HL-60 (cell line): ENCODE measurements around the gene PLEKHG5.
A peak's percentile ranks its signal among the peaks of the same experiment; 100 is the strongest.

Experiments
- DNase-seq, 2 experiments: peaks; one replicate each; pipeline ENCODE4 v3.0.0-alpha.2; 2010 to 2020; ENCODE audit warnings: low read depth in 1 of 2, low spot score in 1 of 2
- H3K27ac ChIP-seq: fragments of 250-450 bp; sonication (Bioruptor Pico); replicated peaks from 2 replicates; pipeline ENCODE4 v1.5.1; 2020; ENCODE audit warnings: mild to moderate bottlenecking, moderate library complexity
- H3K27me3 ChIP-seq: fragments of 250-450 bp; sonication (Bioruptor Pico); 2 replicates; pipeline ENCODE4 v1.5.1; 2021; ENCODE audit warnings: mild to moderate bottlenecking, moderate library complexity; ENCODE audit not compliant: insufficient read depth, poor library complexity, severe bottlenecking
- H3K4me3 ChIP-seq: replicated peaks from 2 replicates; pipeline ENCODE4 v1.5.1; 2011; ENCODE audit warnings: mild to moderate bottlenecking, control low read depth, low read length; ENCODE audit not compliant: insufficient read depth
- GABPA ChIP-seq: IDR thresholded peaks from 2 replicates; pipeline ENCODE4 v1.6.1; 2012; ENCODE audit warnings: low read depth
- POLR2AphosphoS5 ChIP-seq: IDR thresholded peaks from 2 replicates; pipeline ENCODE4 v1.6.1; 2012; ENCODE audit warnings: low read depth
- SPI1 ChIP-seq: IDR thresholded peaks from 2 replicates; pipeline ENCODE4 v1.6.1; 2012; ENCODE audit warnings: low read depth, mild to moderate bottlenecking, borderline replicate concordance
- TF ChIP-seq, protein P1 (sequence below): IDR thresholded peaks from one replicate; pipeline ENCODE4 v1.5.1; 2011; ENCODE audit warnings: low read length, control low read depth, inconsistent platforms; ENCODE audit not compliant: insufficient read depth
- TF ChIP-seq, protein P2 (sequence below): IDR thresholded peaks from 2 replicates; pipeline ENCODE4 v1.6.1; 2012; ENCODE audit warnings: low read depth; ENCODE audit not compliant: insufficient replicate concordance

PLEKHG5 gene

DNA sequence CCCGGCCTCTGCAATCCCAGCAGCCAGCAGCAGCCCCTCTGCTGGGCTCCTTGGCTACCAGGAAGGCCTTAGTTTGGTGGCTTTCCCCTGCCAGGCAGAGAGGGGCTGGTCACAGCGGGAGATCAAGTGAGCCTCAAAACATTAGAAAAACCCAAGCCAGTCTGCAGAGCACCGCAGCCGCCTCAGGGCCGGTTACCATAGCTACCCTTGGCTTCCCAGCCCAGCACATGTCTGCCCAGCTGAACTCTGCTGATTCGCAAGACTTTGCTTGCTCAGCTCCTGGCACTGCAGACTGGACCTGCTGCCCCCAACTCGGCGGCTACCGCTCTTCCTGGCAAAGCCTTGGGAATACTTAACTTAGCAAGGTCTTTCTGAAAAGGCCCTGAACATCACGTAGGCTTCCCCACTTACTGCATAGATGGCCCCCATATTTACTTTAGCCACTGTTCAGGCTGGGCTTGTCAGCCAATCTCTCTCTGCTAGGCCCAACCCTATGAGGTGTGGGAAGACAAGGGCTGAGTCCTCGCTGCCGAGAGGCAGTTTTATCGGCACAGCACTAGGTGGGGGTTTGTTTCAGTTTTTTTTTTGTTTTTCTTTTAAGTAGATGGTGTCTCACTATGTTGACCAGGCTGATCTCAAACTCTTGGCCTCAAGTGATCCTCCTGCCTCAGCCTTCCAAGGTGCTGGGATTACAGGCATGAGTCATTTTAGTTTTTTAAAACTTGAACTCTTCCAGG lies 28.6 kb upstream of the PLEKHG5 start:
- TF ChIP-seq POLR2AphosphoS5: 0 out of 2 replicates have a peak, but pooled peaks have one; percentile 18
- TF ChIP-seq SPI1: no peak
- no peak for TF ChIP-seq GABPA
- no peak for DNase-seq
- Histone ChIP-seq H3K4me3 (no peak overlapping the region), H3K27me3 (no peaks in the 10 kb centered on the region), H3K27ac (no peak overlapping the region)

DNA sequence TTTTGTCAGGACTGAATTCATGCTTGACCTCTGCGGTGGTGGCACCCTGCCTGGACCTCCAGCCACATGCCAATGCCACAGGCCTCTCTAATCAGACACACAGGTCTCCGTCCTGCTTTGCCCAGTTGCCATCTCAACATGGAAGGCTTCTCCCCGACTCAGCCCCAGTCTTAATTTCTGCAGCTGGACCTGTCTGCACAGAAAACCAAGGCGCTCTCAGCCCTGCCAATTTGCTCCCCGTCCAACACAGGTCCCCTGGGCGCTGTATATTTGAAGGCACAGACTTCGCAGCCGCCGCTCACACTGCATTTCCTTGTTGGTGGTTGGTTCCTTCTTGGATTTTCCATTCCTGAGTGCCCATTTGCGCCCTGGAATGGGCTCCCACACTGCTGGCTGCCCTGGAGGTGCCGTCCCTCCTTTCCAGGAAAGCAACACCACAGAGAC lies 28.0 kb upstream of the PLEKHG5 start:
- no peak overlapping the region for H3K27ac ChIP-seq
- TF ChIP-seq, protein P1, sequence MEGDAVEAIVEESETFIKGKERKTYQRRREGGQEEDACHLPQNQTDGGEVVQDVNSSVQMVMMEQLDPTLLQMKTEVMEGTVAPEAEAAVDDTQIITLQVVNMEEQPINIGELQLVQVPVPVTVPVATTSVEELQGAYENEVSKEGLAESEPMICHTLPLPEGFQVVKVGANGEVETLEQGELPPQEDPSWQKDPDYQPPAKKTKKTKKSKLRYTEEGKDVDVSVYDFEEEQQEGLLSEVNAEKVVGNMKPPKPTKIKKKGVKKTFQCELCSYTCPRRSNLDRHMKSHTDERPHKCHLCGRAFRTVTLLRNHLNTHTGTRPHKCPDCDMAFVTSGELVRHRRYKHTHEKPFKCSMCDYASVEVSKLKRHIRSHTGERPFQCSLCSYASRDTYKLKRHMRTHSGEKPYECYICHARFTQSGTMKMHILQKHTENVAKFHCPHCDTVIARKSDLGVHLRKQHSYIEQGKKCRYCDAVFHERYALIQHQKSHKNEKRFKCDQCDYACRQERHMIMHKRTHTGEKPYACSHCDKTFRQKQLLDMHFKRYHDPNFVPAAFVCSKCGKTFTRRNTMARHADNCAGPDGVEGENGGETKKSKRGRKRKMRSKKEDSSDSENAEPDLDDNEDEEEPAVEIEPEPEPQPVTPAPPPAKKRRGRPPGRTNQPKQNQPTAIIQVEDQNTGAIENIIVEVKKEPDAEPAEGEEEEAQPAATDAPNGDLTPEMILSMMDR: no peak
- TF ChIP-seq, protein P2, sequence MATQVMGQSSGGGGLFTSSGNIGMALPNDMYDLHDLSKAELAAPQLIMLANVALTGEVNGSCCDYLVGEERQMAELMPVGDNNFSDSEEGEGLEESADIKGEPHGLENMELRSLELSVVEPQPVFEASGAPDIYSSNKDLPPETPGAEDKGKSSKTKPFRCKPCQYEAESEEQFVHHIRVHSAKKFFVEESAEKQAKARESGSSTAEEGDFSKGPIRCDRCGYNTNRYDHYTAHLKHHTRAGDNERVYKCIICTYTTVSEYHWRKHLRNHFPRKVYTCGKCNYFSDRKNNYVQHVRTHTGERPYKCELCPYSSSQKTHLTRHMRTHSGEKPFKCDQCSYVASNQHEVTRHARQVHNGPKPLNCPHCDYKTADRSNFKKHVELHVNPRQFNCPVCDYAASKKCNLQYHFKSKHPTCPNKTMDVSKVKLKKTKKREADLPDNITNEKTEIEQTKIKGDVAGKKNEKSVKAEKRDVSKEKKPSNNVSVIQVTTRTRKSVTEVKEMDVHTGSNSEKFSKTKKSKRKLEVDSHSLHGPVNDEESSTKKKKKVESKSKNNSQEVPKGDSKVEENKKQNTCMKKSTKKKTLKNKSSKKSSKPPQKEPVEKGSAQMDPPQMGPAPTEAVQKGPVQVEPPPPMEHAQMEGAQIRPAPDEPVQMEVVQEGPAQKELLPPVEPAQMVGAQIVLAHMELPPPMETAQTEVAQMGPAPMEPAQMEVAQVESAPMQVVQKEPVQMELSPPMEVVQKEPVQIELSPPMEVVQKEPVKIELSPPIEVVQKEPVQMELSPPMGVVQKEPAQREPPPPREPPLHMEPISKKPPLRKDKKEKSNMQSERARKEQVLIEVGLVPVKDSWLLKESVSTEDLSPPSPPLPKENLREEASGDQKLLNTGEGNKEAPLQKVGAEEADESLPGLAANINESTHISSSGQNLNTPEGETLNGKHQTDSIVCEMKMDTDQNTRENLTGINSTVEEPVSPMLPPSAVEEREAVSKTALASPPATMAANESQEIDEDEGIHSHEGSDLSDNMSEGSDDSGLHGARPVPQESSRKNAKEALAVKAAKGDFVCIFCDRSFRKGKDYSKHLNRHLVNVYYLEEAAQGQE: no peak
- TF ChIP-seq POLR2AphosphoS5: no peak
- no peaks in the 10 kb centered on the region for H3K27me3 ChIP-seq
- H3K4me3 ChIP-seq: no peak overlapping the region
- no peak for DNase-seq

DNA sequence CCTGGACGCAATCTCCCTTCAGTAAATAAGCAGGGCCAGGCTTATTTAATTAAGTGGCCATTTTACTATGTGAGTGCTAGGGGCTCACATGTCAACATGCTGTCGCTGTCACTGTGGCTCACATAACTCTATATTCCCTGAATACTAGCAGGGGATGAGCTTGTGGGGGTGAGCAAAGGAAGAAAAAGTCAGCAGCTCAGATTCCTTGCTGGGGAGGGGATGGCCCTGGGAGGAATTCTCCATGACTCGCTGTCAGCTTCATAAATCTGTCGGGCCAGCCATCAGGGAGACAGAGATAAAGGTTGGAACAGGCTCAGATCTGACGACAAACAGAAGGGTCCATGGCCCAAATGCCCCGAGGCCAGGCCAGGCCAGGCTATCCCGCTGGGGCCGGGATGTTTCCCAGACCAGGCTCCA lies 26.0 kb upstream of the PLEKHG5 start:
- no peak for DNase-seq
- no peak for TF ChIP-seq SPI1
- TF ChIP-seq, protein P1: no peak
- TF ChIP-seq GABPA: no peak
- TF ChIP-seq, protein P2: no peak
- no peak for TF ChIP-seq POLR2AphosphoS5

DNA sequence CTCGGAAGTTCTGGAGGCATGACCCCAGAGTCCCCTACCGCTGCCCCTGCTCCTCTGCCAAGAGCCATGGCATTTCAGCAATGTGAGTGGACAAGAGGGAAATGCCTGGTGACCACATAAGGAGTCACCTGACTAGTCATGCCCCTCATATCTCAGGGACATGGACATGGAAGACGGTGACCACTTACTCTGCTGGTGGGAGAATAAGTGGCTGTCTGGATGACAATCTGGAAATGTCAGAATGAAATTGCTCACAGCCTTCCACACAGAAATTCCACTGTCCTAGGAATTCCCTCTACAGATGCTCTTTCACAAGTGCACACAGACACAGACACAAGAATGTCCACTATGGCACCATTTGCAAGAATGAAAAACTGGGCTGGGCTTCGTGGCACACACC lies 24.3 kb upstream of the PLEKHG5 start:
- DNase-seq: no peak
- H3K27ac ChIP-seq: no peak overlapping the region
- H3K4me3 ChIP-seq: no peak overlapping the region
- H3K27me3 ChIP-seq: no peaks in the 10 kb centered on the region
- TF ChIP-seq SPI1 (no peak), GABPA (no peak)
- TF ChIP-seq, protein P2: no peak
- TF ChIP-seq, protein P1: no peak

More for the DNA sequence above, 26.0 kb upstream of the PLEKHG5 start:
- Histone ChIP-seq H3K4me3 (no peak overlapping the region), H3K27ac (no peak overlapping the region), H3K27me3 (no peaks in the 10 kb centered on the region)
